Tibial artery (tissue), 4 donors: ENCODE results near the gene ZNF829.
A peak's percentile ranks its signal among the peaks of the same experiment; 100 is the strongest.

Source experiments
- DNase-seq, 2 donors: peaks; one replicate each; pipeline ENCODE4 v3.0.0-alpha.2; 2019
- H3K27ac ChIP-seq, 2 donors: fragments of 200-600 bp; sonication (generic) in 1 of 2; 1 replicate in 1 of 2; 2 replicates in 1 of 2; pipeline ENCODE4 v1.5.1; 2018 to 2019; ENCODE audit warnings: mild to moderate bottlenecking in 1 of 2
- H3K27me3 ChIP-seq, 2 donors: fragments of 200-600 bp; sonication (generic) in 1 of 2; one replicate each; pipeline versions ENCODE4 v1.5.1 to v1.6.0; 2016 to 2019
- H3K36me3 ChIP-seq, 3 donors: fragments of 200-600 bp; sonication (generic) in 2 of 3; one replicate each; pipeline ENCODE4 v1.5.1; 2016 to 2019; ENCODE audit warnings: mild to moderate bottlenecking in 2 of 3
- H3K4me1 ChIP-seq, 4 donors: fragments of 200-600 bp; sonication (generic) in 2 of 4; 1 replicate in 3 of 4; 2 replicates in 1 of 4; pipeline ENCODE4 v1.5.1; 2016 to 2019
- H3K4me3 ChIP-seq, 2 donors: fragments of 200-600 bp; sonication (generic) in 1 of 2; 1 replicate in 1 of 2; 2 replicates in 1 of 2; pipeline ENCODE4 v1.5.1; 2018 to 2019; ENCODE audit warnings: mild to moderate bottlenecking in 2 of 2
- H3K9me3 ChIP-seq, 3 donors: fragments of 200-600 bp; sonication (generic) in 1 of 3; one replicate each; pipeline ENCODE4 v1.5.1; 2016 to 2019
- intact Hi-C: fragments of 100-400 bp; cut with DNase I; formaldehyde crosslinking; loops from one replicate; pipeline ENCODE4 v1.15.0; 2023; ENCODE audit warnings: low total_unique reads
- TF ChIP-seq, protein P1 (sequence below), 2 experiments: fragments of 200-600 bp in 1 of 2; fragments of 450-650 bp in 1 of 2; IDR thresholded peaks; one replicate each; pipeline ENCODE4 v1.5.1; 2017 to 2019; ENCODE audit warnings: antibody characterized with exemption in 2 of 2, mild to moderate bottlenecking in 1 of 2, moderate library complexity in 1 of 2

ZNF829 gene

DNA sequence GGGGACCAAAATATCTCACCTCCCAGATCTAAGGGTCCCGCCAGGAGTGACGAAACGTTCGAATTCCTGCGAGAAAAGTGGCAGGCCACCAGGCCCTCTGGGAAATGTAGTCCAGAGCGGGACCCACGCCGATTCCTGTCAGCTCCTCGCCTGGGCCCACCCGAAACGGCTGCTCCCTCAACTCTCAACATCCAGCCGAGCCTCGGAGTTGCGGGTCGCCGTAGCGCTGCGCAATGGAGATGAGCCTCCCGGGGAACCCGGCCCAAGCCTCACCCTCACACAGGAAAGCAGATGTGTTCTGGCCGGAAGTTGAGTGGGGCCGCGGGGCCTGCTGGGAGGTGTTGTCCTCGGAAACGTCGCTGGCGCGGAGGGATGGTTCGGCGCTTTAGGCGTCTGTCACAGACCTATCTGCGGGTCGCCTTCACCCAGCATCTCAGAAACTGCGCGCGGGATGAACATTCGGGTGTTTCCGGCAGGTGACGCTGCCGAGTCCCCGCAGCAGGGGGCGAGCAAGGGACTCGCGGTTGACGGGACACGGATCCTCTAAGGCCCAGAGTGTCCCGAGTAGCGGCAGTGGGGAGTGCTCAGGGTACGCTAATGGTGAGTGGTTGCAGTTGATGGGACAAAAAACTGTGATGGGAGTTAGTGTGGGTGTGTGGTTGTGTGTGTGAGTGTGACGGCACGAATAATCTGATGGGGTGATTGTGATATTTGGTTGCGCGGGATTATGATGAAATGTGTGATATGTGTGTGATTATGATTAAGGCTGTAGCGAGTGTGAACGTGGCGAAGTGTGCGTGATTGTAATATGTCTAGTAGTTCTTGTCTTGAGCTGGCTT, at the start of gene ZNF829, which contains the start of gene ZNF568:
Gene ZNF829 (minus strand): TSS at position 300 of the 839 bp plus-strand sequence. CDS start 1,124 bp downstream, outside the sequence.
Gene ZNF568 (plus strand): TSS at position 341 of the 839 bp plus-strand sequence. CDS start 6,439 bp downstream, outside the sequence.
- H3K27me3 ChIP-seq: no peaks in the 10 kb centered on the region
- peak within 1 kb of the TSS; percentile 70 to 76 for H3K4me3 ChIP-seq
- H3K27ac ChIP-seq: peak within 1 kb of the TSS; percentile 91 to 93
- peaks cover 0 to 15% (median 0%) of the 10 kb centered on the region in 3 donors for H3K9me3 ChIP-seq
- DNase-seq: peak; percentile 92 to 94
- intact Hi-C loops: loop anchor here (10.0 kb wide), 2 partner anchors 61 to 251 kb away; partner anchors contain the start of genes ZNF345 and ZNF461
- TF ChIP-seq, protein P1, sequence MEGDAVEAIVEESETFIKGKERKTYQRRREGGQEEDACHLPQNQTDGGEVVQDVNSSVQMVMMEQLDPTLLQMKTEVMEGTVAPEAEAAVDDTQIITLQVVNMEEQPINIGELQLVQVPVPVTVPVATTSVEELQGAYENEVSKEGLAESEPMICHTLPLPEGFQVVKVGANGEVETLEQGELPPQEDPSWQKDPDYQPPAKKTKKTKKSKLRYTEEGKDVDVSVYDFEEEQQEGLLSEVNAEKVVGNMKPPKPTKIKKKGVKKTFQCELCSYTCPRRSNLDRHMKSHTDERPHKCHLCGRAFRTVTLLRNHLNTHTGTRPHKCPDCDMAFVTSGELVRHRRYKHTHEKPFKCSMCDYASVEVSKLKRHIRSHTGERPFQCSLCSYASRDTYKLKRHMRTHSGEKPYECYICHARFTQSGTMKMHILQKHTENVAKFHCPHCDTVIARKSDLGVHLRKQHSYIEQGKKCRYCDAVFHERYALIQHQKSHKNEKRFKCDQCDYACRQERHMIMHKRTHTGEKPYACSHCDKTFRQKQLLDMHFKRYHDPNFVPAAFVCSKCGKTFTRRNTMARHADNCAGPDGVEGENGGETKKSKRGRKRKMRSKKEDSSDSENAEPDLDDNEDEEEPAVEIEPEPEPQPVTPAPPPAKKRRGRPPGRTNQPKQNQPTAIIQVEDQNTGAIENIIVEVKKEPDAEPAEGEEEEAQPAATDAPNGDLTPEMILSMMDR (IDR thresholded peaks at IDR 0.05): peak; percentile 60 to 64
- peaks cover 48 to 61% (median 59%) of the 10 kb centered on the region in 3 donors for H3K36me3 ChIP-seq
- H3K4me1 ChIP-seq: peaks cover 0 to 17% (median 13%) of the 10 kb centered on the region in 4 donors

DNA sequence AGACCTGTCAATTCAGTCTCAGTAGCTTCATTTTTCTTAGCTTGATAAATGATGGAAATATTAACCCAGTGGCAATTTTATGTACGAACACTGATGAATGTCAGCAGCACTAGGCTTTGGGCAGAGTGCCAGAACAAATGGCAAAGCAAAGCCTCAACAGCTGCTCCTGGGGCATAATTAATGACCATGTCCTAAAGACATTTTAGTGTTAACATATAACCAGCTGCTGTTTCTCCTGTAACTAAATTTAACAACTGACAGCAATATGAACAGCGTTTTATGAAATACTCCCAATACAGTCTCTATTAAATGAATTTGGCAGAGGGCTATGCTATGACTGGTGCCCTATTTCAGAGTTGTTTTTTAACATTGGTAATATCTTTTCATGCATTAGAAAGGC, 47.2 kb upstream of the ZNF829 start:
- DNase-seq: no peak
- intact Hi-C loops: no loop called here
- H3K4me3 ChIP-seq: no peak overlapping the region

DNA sequence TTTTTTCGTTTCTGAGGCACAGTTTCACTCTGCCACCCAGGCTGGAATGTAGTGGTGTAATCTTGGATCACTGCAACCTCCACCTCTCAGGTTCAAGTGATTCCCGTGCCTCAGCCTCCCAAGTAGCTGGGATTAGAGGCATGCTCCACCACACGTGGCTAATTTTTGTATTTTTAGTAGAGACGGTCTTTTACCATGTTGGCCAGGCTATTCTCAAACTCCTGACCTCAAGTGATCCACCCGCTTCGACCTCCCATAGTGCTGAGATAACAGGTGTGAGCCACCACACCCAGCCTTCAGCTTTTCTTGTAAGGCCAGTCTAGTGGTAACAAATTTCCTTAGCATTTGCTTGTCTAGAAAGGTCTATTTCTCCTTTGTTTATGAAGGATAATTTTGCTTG, 46.3 kb upstream of the ZNF829 start:
- DNase-seq: no peak
- Histone ChIP-seq H3K36me3 (peaks cover 12 to 23% (median 20%) of the 10 kb centered on the region in 3 donors), H3K4me3 (no peak overlapping the region), H3K4me1 (no peaks in the 10 kb centered on the region), H3K9me3 (peaks cover 0 to 60% (median 4%) of the 10 kb centered on the region in 3 donors), H3K27me3 (no peaks in the 10 kb centered on the region), H3K27ac (no peak overlapping the region)
- TF ChIP-seq, protein P1 (IDR thresholded peaks at IDR 0.05): no peak
- intact Hi-C loops: no loop called here

More for the DNA sequence above, 47.2 kb upstream of the ZNF829 start:
- Histone ChIP-seq H3K9me3 (peaks cover 0 to 55% (median 0%) of the 10 kb centered on the region in 3 donors), H3K36me3 (peaks cover 12 to 23% (median 20%) of the 10 kb centered on the region in 3 donors), H3K27ac (no peak overlapping the region), H3K27me3 (no peaks in the 10 kb centered on the region), H3K4me1 (no peaks in the 10 kb centered on the region)
- TF ChIP-seq, protein P1 (IDR thresholded peaks at IDR 0.05): no peak

DNA sequence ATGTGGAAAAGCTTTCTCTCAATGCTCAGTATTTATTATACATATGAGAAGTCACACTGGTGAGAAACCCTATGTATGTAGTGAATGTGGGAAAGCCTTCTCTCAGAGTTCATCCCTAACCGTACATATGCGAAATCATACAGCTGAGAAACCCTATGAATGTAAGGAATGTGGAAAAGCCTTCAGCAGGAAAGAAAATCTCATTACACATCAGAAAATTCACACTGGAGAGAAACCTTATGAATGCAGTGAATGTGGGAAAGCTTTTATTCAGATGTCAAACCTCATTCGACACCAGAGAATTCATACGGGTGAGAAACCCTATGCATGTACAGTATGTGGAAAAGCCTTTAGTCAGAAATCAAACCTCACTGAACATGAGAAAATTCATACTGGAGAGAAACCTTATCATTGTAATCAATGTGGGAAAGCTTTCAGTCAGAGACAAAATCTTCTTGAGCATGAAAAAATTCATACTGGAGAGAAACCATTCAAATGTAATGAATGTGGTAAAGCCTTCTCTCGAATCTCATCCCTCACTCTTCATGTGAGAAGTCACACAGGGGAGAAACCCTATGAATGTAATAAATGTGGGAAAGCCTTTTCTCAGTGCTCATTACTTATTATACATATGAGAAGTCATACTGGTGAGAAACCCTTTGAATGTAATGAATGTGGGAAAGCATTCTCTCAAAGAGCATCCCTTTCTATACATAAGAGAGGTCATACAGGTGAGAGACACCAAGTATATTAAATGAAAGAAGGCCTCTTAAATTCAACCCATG, 34.4 kb upstream of the ZNF829 start:
- H3K4me3 ChIP-seq: no peak overlapping the region
- TF ChIP-seq, protein P1 (IDR thresholded peaks at IDR 0.05): no peak
- H3K27ac ChIP-seq: no peak overlapping the region
- no peak for DNase-seq
- peaks cover 80 to 98% (median 95%) of the 10 kb centered on the region in 3 donors for H3K36me3 ChIP-seq
- no peaks in the 10 kb centered on the region for H3K27me3 ChIP-seq
- intact Hi-C loops: no loop called here
- H3K9me3 ChIP-seq: peaks cover 12 to 98% (median 73%) of the 10 kb centered on the region in 3 donors
- no peaks in the 10 kb centered on the region for H3K4me1 ChIP-seq

DNA sequence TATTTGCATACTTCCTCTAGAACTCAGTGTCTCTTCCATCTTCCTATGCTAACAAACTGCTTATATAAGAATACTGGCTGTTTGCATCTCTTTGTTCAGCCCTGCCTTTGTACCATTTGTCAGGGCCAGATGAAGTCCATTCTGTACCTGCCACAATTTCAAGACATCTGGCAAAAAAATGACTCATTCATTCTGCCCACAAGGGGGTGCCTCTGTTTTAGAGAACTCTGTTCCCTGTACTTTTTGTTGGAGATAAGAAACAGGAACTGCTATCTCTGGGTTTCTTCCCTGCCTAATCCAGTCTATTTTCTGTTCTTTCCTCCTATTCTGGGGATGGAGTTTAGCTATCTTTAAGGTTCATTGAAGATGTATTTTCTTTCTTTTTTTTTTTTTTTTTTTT, 23.1 kb upstream of the ZNF829 start:
- intact Hi-C loops: no loop called here
- no peaks in the 10 kb centered on the region for H3K4me1 ChIP-seq
- TF ChIP-seq, protein P1 (IDR thresholded peaks at IDR 0.05): no peak
- DNase-seq: no peak
- H3K27ac ChIP-seq: no peak overlapping the region
- peaks cover 87 to 98% (median 94%) of the 10 kb centered on the region in 3 donors for H3K36me3 ChIP-seq
- H3K9me3 ChIP-seq: peaks cover 0 to 68% (median 10%) of the 10 kb centered on the region in 3 donors
- H3K27me3 ChIP-seq: no peaks in the 10 kb centered on the region
- no peak overlapping the region for H3K4me3 ChIP-seq
